OCI-LY7 (cell line): Measurements from ENCODE around the gene SIGLEC5. TPM values are rescaled to one million over a fixed set of nuclear protein-coding genes. Genes with fewer than 3 reads are reported as not detected.

Source experiments
- BruUV-seq: library from RNA; stranded (reverse); fragments of 400-500 nt; replicated peaks from 2 replicates; lab custom pipeline; 2021; lab: Mats Ljungman, UMichigan
- CTCF ChIA-PET: fragments of 300-600 bp; sonication (Branson Sonifier 250); formaldehyde crosslinking; loops from one replicate; lab custom pipeline; 2022; ENCODE audit warnings: antibody characterized with exemption; ENCODE audit not compliant: unreplicated experiment; lab: Charles Lee
- POLR2A ChIA-PET: fragments of 300-600 bp; sonication (Branson Sonifier 250); formaldehyde crosslinking; loops from one replicate; lab custom pipeline; 2022; ENCODE audit warnings: antibody characterized with exemption; lab: Charles Lee
- DNase-seq: peaks from one replicate; pipeline ENCODE4 v3.0.0-alpha.2; 2015; ENCODE audit warnings: low spot score
- H2AFZ ChIP-seq: fragments of 200-600 bp; sonication (generic), shearing (Covaris generic); 2 replicates; pipeline ENCODE4 v1.6.1; 2014; ENCODE audit warnings: mild to moderate bottlenecking, antibody characterized with exemption, low read length, moderate library complexity
- H3K27ac ChIP-seq: fragments of 200-600 bp; sonication (generic); 2 replicates; pipeline ENCODE4 v1.5.1; 2014; ENCODE audit warnings: mixed run types, low read depth, mild to moderate bottlenecking, moderate library complexity, low read length, inconsistent platforms; ENCODE audit not compliant: poor library complexity, severe bottlenecking
- H3K36me3 ChIP-seq: fragments of 200-600 bp; sonication (generic); 2 replicates; pipeline ENCODE4 v1.6.1; 2014; ENCODE audit warnings: mild to moderate bottlenecking, antibody characterized with exemption, low read length, moderate library complexity, mixed read lengths; ENCODE audit not compliant: insufficient read depth
- H3K4me1 ChIP-seq: fragments of 200-600 bp; sonication (generic); 2 replicates; pipeline ENCODE4 v1.5.1; 2014; ENCODE audit warnings: mild to moderate bottlenecking, low read length; ENCODE audit not compliant: insufficient read depth, poor library complexity, severe bottlenecking
- H3K4me2 ChIP-seq: fragments of 200-600 bp; sonication (generic); 2 replicates; pipeline ENCODE4 v1.6.1; 2014; ENCODE audit warnings: mild to moderate bottlenecking, low read length
- H3K4me3 ChIP-seq: fragments of 200-600 bp; sonication (generic); 2 replicates; pipeline ENCODE4 v1.5.1; 2014; ENCODE audit warnings: mild to moderate bottlenecking, low read depth, low read length; ENCODE audit not compliant: poor library complexity, severe bottlenecking
- H3K79me2 ChIP-seq: fragments of 200-600 bp; sonication (generic); 2 replicates; pipeline ENCODE4 v1.6.1; 2016; ENCODE audit warnings: low read depth, mild to moderate bottlenecking, low read length, moderate library complexity, mixed read lengths; ENCODE audit not compliant: insufficient read depth
- H3K9me2 ChIP-seq: fragments of 200-600 bp; sonication (generic); 2 replicates; pipeline ENCODE4 v1.6.1; 2016; ENCODE audit warnings: mild to moderate bottlenecking, low read length, mixed read lengths; ENCODE audit not compliant: insufficient read depth
- H3K9me3 ChIP-seq: fragments of 200-600 bp; sonication (generic); 2 replicates; pipeline ENCODE4 v1.6.1; 2014; ENCODE audit warnings: mild to moderate bottlenecking, mixed run types, low read length, mixed read lengths
- H4K20me1 ChIP-seq: fragments of 200-600 bp; sonication (generic); 2 replicates; pipeline ENCODE4 v1.6.1; 2014; ENCODE audit warnings: mild to moderate bottlenecking, antibody characterized with exemption, low read length, moderate library complexity, mixed read lengths; ENCODE audit not compliant: insufficient read depth
- EZH2phosphoT487 ChIP-seq: fragments of 200-600 bp; sonication (generic); IDR thresholded peaks from 2 replicates; pipeline ENCODE4 v1.6.1; 2018; ENCODE audit warnings: low read depth, borderline replicate concordance, mild to moderate bottlenecking, mixed run types, antibody characterized with exemption, low read length, moderate library complexity, mixed read lengths
- intact Hi-C: fragments of 100-400 bp; cut with micrococcal nuclease; formaldehyde crosslinking; loops from one replicate; pipeline ENCODE4 v1.10.0; 2022; ENCODE audit not compliant: unreplicated experiment
- total RNA-seq, 2 experiments: library from RNA; depleted of rRNA in 1 of 2; stranded (reverse); fragments of >200 nt in 1 of 2; shearing (Covaris generic) in 1 of 2; gene quantifications; 2 replicates each; pipeline ENCODE4 v1.2.3, GENCODE V29; 2014 to 2022
- TF ChIP-seq, protein P1 (sequence below): fragments of 200-600 bp; sonication (generic); conservative IDR thresholded peaks from 2 replicates; pipeline ENCODE4 v1.5.1; 2014; ENCODE audit warnings: mild to moderate bottlenecking, antibody characterized with exemption, low read length, moderate library complexity, mixed read lengths

Gene SIGLEC5
- total RNA-seq, 2 experiments from 2014 or later: not detected

DNA sequence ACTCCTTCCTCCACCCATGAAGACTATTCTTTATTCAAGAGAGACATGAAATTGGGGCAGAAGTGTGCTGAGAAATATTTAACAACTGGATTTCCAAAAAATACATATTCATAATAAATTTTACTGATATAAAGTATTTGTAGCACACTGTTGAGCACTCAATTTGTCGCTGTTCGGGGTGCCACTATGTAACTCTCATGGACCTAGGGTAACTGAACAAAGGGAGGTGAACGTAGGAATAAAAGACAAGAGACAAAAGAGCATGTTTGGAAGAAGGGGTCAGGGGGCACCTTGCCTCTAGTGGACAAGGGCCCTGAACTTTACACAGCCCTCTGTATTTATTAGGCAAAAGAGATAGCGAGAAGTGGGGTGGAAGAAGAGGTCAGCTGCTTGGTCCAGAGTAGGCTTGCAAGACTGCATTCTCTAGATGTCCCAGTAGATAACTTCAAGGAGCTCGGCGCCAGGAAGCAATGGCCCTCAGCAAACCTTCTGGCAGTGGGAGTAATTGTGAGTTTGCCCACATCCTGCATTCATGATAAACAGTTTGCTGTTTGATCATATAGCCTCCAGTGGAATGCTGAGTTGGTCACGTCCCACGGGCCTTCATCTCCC is 63.6 kb downstream of the SIGLEC5 start:
- Histone ChIP-seq H4K20me1 (no peaks in the 10 kb centered on the region), H2AFZ (no peak overlapping the region), H3K4me2 (no peak overlapping the region), H3K4me3 (no peak overlapping the region), H3K9me2 (0 out of 2 replicates have a peak, but pooled peaks cover 7% of the 10 kb centered on the region), H3K27ac (no peak overlapping the region), H3K36me3 (no peaks in the 10 kb centered on the region), H3K9me3 (no peaks in the 10 kb centered on the region), H3K4me1 (peaks cover 12% of the 10 kb centered on the region), H3K79me2 (peaks cover 4% of the 10 kb centered on the region; the same call in 1 of the 2 replicates)
- no peak for DNase-seq
- intact Hi-C loops: no loop called here
- ChIA-PET POLR2A (no interaction called here), CTCF (no interaction called here)
- no peak for TF ChIP-seq EZH2phosphoT487
- TF ChIP-seq, protein P1, sequence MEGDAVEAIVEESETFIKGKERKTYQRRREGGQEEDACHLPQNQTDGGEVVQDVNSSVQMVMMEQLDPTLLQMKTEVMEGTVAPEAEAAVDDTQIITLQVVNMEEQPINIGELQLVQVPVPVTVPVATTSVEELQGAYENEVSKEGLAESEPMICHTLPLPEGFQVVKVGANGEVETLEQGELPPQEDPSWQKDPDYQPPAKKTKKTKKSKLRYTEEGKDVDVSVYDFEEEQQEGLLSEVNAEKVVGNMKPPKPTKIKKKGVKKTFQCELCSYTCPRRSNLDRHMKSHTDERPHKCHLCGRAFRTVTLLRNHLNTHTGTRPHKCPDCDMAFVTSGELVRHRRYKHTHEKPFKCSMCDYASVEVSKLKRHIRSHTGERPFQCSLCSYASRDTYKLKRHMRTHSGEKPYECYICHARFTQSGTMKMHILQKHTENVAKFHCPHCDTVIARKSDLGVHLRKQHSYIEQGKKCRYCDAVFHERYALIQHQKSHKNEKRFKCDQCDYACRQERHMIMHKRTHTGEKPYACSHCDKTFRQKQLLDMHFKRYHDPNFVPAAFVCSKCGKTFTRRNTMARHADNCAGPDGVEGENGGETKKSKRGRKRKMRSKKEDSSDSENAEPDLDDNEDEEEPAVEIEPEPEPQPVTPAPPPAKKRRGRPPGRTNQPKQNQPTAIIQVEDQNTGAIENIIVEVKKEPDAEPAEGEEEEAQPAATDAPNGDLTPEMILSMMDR: no peak
- BruUV-seq: no TSS peak

GRCh38 chr19:51565583-51565982 is 64.6 kb downstream of the SIGLEC5 start:
- Histone ChIP-seq H3K4me1 (peaks cover 8% of the 10 kb centered on the region), H3K4me2 (no peak overlapping the region), H2AFZ (no peak overlapping the region), H3K9me3 (no peaks in the 10 kb centered on the region), H3K4me3 (no peak overlapping the region), H4K20me1 (no peaks in the 10 kb centered on the region), H3K9me2 (0 out of 2 replicates have a peak, but pooled peaks cover 5% of the 10 kb centered on the region), H3K36me3 (no peaks in the 10 kb centered on the region), H3K79me2 (no peaks in the 10 kb centered on the region), H3K27ac (no peak overlapping the region)
- no TSS peak for BruUV-seq
- intact Hi-C loops: no loop called here
- no peak for TF ChIP-seq EZH2phosphoT487
- TF ChIP-seq, protein P1: no peak
- ChIA-PET POLR2A (no interaction called here), CTCF (interaction anchor here (0.6 kb wide), 1 partner anchor 10 kb away, joined by 3 read pairs; no protein-coding TSS in a partner anchor)
- no peak for DNase-seq

- Histone ChIP-seq H3K4me3 (no peak overlapping the region), H3K79me2 (no peaks in the 10 kb centered on the region), H3K27ac (no peak overlapping the region), H3K4me2 (no peak overlapping the region), H3K4me1 (peaks cover 6% of the 10 kb centered on the region), H2AFZ (no peak overlapping the region), H3K9me3 (no peaks in the 10 kb centered on the region), H3K9me2 (no peaks in the 10 kb centered on the region), H3K36me3 (no peaks in the 10 kb centered on the region), H4K20me1 (no peaks in the 10 kb centered on the region)
- no TSS peak for BruUV-seq
- ChIA-PET CTCF (no interaction called here), POLR2A (no interaction called here)
- no peak for TF ChIP-seq EZH2phosphoT487
- TF ChIP-seq, protein P1: peak; percentile 51
- intact Hi-C loops: no loop called here
- peak; percentile 16 for DNase-seq
Measured at GRCh38 chr19:51564791-51565190, 65.4 kb downstream of the SIGLEC5 start.
